T-helper 1 cell treated with Interleukin-12 subunit alpha and Interleukin-12 subunit beta and Interleukin-4 antibody, amounts not matched to agents 30 μg/mL and 1 μg/mL, for 36 hours (primary cell): ENCODE measurements around the gene DNAJC11.
"Not testable (repeated sequence)": the region's sequence is repeated elsewhere in the genome, so short reads cannot be mapped to it uniquely, and the experiment has no call there.

Experiments used
- H3K27ac Mint-ChIP-seq: one replicate; pipeline ENCODE4 v1.8.0; 2021; ENCODE audit warnings: mild to moderate bottlenecking, mixed read lengths
- H3K27me3 Mint-ChIP-seq: one replicate; pipeline ENCODE4 v1.8.0; 2021; ENCODE audit warnings: low read depth, mixed read lengths
- H3K36me3 Mint-ChIP-seq: one replicate; pipeline ENCODE4 v1.8.0; 2021; ENCODE audit warnings: low read depth, mixed read lengths
- H3K4me1 Mint-ChIP-seq: one replicate; pipeline ENCODE4 v1.8.0; 2021; ENCODE audit warnings: low read depth, mixed read lengths
- H3K4me3 Mint-ChIP-seq: one replicate; pipeline ENCODE4 v1.8.0; 2021; ENCODE audit warnings: mild to moderate bottlenecking, moderate library complexity, mixed read lengths
- H3K9me3 Mint-ChIP-seq: one replicate; pipeline ENCODE4 v1.8.0; 2021; ENCODE audit warnings: mixed read lengths

DNAJC11 gene

DNA sequence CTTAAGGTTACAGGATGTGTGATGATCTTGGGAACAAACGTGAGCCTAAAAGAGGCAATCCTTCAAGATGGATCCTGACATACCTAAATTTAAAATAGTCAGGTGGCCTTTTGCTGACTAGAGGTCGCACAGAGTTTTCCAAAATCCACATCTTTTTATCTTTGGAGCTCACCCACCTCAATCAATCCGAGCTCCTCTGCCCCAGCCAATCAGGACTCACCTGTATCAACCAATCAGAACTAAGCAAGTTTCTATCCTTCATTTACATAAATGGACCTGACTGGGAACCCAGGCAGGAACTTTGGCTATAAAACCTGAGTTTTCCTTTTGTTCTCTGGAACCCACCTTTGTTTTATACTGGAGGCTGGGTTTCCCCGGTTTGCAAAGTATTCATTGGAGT, 16.2 kb downstream of the DNAJC11 start:
- Mint-ChIP-seq H3K27me3 (no peaks in the 10 kb centered on the region), H3K27ac (no peak overlapping the region)

DNA sequence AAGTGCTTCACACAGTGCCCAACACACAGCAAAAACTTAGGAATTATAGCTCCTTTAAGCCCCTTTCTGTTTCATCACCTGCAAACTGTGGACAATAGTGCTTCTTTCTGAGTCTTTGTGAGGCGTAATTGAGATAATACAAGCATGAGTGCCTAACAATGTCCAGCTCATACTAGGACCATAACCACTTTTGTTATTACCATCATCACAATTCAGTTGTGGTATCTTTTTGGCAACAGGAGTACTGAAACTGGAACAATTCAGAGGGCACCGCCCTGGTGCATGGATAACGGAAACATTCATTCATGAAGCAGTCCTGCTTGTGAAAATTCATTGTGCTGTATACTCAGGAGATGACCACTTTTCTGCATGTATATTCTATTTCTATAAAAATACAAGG, 18.2 kb downstream of the DNAJC11 start:
- H3K4me1 Mint-ChIP-seq, result peaks cover 2% of the 10 kb centered on the region
- H3K9me3 Mint-ChIP-seq, result no peaks in the 10 kb centered on the region
- no peaks in the 10 kb centered on the region for H3K27me3 Mint-ChIP-seq
- no peak overlapping the region for H3K27ac Mint-ChIP-seq
- H3K4me3 Mint-ChIP-seq, result no peak overlapping the region
- H3K36me3 Mint-ChIP-seq, result peaks cover 7% of the 10 kb centered on the region

More for the DNA sequence above, 16.2 kb downstream of the DNAJC11 start:
- Mint-ChIP-seq H3K36me3 (peaks cover 4% of the 10 kb centered on the region), H3K4me3 (no peak overlapping the region), H3K9me3 (no peaks in the 10 kb centered on the region), H3K4me1 (peaks cover 10% of the 10 kb centered on the region)

DNA sequence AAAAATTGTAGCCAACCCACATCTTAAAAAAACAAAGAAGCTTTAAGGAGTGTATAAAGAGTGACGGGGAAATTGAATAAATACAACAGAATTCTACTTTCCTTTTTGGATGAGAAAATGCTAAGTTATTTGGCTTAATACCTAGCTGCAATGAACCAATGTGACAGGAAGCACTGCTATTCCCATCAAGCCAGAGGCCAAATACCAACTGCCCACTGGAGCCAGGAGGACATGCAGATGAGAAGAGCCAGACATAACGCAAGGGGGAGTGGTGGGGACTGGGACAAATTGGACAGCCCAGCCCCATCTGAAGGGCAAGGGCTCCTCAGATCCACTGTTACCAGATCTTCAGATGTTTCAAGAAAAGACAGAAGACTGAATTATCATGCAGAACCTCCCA, 25.7 kb downstream of the DNAJC11 start:
- Mint-ChIP-seq H3K27ac (no peak overlapping the region), H3K4me3 (no peak overlapping the region), H3K9me3 (no peaks in the 10 kb centered on the region), H3K27me3 (no peaks in the 10 kb centered on the region), H3K4me1 (peaks cover 4% of the 10 kb centered on the region), H3K36me3 (peaks cover 13% of the 10 kb centered on the region)

DNA sequence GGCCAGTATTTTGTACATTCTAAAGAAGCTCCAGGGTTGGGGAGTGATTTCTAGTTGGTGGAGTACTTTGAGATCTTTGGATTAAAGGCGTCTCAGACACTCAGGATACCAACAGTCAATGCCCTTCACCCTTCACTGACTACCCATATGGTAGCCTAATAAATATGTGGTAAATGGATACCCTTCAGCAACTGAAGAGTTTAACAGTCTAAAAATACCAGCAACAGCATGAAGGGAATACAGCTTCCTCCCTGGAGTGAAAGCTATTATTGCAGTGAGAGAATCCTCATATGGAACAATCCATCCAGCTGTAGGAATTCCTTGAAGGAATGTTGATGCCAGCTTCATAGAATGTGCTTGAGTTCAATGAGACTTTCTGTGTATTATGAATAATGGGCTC, 26.8 kb downstream of the DNAJC11 start:
- no peaks in the 10 kb centered on the region for H3K27me3 Mint-ChIP-seq
- no peak overlapping the region for H3K27ac Mint-ChIP-seq
- peaks cover 4% of the 10 kb centered on the region for H3K4me1 Mint-ChIP-seq
- no peaks in the 10 kb centered on the region for H3K9me3 Mint-ChIP-seq
- H3K36me3 Mint-ChIP-seq, result peaks cover 7% of the 10 kb centered on the region
- H3K4me3 Mint-ChIP-seq, result no peak overlapping the region

DNA sequence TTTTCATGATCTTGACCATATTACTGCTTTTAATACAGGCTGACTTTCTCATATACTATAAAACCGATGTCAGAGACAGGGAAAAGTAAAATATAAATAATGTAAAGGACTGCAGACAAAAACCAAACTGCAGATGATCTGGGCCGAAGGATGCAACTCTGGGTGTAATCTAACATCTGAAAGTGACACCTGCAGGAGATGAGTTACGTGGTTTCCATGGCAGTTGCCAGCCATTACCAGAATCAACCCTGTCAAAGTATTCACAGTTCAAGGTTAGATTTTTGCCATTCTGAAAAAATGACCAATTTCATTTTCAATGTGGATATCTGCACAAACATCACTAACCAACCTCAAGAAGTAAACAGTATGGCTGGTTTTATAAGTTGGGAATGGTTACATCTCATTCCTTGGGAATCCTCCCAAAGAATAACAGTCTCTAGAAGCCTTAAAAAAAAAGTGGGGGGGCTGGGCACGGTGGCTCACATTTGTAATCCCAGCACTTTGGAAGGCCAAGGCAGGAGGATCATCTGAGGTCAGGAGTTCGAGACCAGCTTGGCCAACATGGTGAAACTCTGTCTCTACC, 27.7 kb downstream of the DNAJC11 start:
- Mint-ChIP-seq H3K4me3 (no peak overlapping the region), H3K36me3 (peaks cover 5% of the 10 kb centered on the region), H3K9me3 (no peaks in the 10 kb centered on the region), H3K27ac (no peak overlapping the region), H3K4me1 (peaks cover 4% of the 10 kb centered on the region), H3K27me3 (no peaks in the 10 kb centered on the region)

DNA sequence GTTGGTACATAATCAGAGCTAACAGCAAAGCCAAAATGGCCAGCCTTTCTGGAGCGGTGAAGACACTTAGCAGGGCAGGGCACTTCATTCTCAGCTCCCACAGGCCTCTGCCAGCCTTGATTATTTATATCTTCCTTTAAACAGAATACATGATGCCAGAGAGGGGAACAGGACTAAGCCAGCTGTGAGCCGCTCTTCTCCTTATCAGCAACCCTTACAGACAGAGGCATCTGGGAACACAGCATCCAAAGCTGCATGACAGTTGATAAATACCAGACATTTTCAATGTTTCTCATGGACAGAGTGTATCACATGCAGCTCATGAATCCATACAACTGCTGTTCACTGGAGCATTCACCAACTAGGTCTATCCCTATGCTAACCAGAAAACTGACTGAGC, 29.1 kb downstream of the DNAJC11 start:
- H3K9me3 Mint-ChIP-seq, result no peaks in the 10 kb centered on the region
- no peak overlapping the region for H3K27ac Mint-ChIP-seq

DNA sequence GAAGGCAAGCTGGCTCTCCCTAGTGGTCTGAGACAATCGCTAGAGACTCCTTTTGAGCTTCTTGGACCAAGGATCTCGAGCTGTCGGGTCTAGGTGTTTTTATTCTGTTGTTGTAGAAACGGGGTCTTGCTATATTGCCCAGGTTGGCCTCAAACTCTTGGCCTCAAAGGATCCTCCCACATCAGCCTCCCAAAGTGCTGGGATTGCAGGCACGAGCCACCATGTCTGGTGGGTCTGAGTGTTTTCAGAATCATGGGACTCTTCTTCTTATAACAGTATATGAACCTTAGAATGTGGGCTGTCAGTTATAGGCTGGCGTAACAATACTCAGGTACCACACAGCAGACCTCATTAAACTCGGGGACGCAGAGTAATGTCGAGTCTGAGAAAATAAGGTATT, 33.1 kb downstream of the DNAJC11 start:
- Mint-ChIP-seq H3K36me3 (peaks cover 3% of the 10 kb centered on the region), H3K4me1 (no peaks in the 10 kb centered on the region), H3K27me3 (no peaks in the 10 kb centered on the region), H3K9me3 (no peaks in the 10 kb centered on the region), H3K4me3 (no peak overlapping the region), H3K27ac (no peak overlapping the region)

More for the DNA sequence above, 29.1 kb downstream of the DNAJC11 start:
- Mint-ChIP-seq H3K4me3 (no peak overlapping the region), H3K4me1 (peaks cover 4% of the 10 kb centered on the region), H3K36me3 (peaks cover 8% of the 10 kb centered on the region), H3K27me3 (no peaks in the 10 kb centered on the region)

DNA sequence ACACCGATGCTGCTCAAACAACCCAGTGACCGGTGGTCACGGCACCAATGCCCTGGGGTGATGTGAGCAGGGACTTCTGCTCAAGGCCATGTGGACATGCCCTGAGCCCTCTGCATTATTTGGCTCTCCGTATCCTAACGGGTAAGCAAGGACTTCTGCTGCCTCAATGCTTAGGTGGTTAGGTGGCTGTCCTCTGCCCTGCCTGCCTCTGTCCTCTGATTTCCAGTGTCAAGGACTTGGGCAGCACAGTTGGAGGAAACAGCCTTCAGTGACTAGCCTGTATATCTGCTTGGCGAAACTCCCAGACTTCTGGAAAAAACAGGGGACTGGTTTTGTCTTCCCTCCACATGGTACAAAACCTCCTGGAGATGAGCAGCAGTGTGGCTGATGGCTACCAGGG, 34.5 kb downstream of the DNAJC11 start:
- no peaks in the 10 kb centered on the region for H3K4me1 Mint-ChIP-seq
- H3K36me3 Mint-ChIP-seq, result peaks cover 9% of the 10 kb centered on the region
- no peak overlapping the region for H3K27ac Mint-ChIP-seq
- no peak overlapping the region for H3K4me3 Mint-ChIP-seq
- H3K9me3 Mint-ChIP-seq, result no peaks in the 10 kb centered on the region
- no peaks in the 10 kb centered on the region for H3K27me3 Mint-ChIP-seq

DNA sequence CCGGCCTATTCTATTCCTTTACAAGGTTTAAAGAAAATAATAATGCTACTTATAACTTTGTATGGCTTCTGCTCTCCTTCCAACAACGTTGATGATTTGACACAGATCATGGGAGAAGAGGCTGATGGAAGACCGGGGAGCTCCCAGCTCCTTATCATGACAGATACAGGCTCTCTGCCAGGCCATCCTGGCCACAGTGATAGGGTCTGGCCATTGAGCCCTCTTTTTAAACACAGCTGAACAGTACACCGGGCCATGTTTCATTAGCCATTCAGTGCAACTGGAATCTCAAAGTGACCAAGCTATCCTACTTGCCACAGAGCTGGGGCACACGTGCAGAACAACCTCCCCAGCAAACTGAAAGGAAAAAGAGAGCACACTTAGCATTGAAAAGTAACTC, 34.9 kb downstream of the DNAJC11 start:
- Mint-ChIP-seq H3K4me3 (no peak overlapping the region), H3K4me1 (no peaks in the 10 kb centered on the region), H3K27me3 (no peaks in the 10 kb centered on the region), H3K36me3 (peaks cover 9% of the 10 kb centered on the region), H3K9me3 (no peaks in the 10 kb centered on the region), H3K27ac (no peak overlapping the region)

DNA sequence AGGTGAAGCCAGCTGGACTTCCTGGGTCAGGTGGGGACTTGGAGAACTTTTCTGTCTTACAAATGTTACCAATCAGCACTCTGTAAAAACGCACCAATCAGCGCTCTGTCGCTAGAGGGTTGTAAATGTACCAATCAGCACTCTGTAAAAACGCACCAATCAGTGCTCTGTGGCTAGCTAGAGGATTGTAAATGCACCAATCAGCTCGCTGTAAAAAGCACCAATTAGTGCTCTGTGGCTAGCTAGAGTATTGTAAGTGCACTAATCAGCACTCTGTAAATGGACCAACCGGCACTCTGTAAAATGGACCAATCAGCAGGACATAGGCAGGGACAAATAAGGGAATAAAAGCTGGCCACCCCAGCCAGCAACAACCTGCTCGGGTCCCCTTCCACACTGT, 39.1 kb downstream of the DNAJC11 start:
- not testable (repeated sequence) for H3K27ac Mint-ChIP-seq, H3K36me3 Mint-ChIP-seq, H3K4me3 Mint-ChIP-seq, H3K4me1 Mint-ChIP-seq, H3K9me3 Mint-ChIP-seq, H3K27me3 Mint-ChIP-seq

DNA sequence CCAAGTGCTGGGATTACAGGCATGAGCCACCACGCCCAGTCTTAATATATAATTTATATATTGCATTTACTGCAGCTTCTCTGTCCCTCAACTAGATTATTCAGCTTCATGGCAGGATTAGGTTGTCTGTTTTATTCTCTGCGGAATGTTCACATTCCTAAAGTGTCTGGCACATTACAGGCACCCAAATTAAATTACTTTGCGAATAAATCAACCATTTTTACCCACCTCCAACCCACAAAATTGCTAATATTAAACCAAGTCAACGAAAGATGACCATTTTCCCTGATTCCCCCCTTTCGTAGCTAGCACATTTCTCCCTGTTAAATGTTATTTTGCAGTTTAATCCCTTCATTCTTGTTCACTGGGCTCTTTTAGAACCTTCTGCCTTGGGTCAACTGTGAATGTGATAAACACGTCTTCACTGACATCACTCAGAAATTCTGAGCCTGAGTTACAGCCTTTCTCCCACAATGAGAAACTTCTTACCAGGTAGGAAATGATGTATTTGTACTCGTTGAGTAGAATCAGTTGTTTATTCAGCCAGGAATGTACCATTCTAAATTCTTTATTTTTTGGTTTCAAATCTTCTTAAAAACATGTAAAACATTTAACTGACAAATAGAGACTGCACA, 41.1 kb downstream of the DNAJC11 start:
- Mint-ChIP-seq H3K27ac (no peak overlapping the region), H3K4me3 (no peak overlapping the region)

DNA sequence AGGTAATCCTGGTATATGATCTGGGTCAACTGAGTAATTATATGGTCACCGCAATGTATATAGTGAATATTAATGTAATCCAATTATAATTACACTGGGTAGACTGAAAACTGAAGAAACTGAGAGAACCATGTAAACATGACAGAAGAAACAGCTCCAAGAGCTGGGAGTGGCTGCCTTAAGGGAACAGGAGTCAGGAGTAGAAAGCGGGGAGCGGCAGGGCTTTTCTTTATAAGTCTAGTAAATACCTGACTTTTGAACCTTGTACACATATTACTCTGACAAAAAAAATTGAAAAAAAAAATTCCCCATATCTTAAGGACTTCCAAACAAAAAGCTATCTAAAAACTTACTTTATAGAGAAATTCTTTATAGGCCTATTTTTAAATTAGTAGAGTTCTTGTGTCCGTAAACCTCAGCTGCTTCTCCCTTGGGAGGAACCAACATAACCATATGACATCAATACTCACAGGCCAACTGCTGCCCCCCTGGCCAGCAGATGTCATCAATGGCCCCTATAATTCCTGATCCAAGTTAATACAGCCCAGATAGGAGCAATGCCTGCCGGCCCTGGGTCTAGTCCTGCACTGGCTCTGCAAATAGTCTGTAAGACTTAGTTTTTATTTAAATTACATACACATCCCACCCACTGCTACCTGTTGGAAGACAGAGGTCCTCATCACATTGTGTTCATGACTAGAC, 43.1 kb downstream of the DNAJC11 start:
- Mint-ChIP-seq H3K27ac (no peak overlapping the region), H3K9me3 (no peaks in the 10 kb centered on the region), H3K4me3 (no peak overlapping the region), H3K27me3 (no peaks in the 10 kb centered on the region), H3K4me1 (no peaks in the 10 kb centered on the region), H3K36me3 (peaks cover 7% of the 10 kb centered on the region)

More for the DNA sequence above, 41.1 kb downstream of the DNAJC11 start:
- Mint-ChIP-seq H3K27me3 (no peaks in the 10 kb centered on the region), H3K36me3 (peaks cover 7% of the 10 kb centered on the region), H3K9me3 (no peaks in the 10 kb centered on the region), H3K4me1 (no peaks in the 10 kb centered on the region)

DNA sequence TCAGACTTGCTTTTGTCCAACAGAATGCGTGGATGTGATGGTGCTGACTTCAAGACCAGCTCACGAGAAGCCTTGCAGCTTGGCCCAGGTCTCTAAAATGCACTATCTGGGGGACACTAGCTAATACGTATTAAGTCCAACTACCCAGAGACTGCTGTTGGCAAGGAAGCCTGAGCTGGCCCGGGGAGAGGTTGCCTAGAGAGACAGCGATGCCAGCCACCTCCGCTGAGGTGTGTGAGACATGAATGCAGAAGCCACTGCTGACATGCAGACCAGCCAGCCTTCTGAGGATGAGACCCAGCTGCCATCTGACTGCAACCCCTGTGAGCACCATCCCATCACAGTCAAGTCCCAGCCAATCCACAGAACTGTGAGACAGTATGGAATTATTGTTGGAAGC, 44.5 kb downstream of the DNAJC11 start:
- Mint-ChIP-seq H3K9me3 (no peaks in the 10 kb centered on the region), H3K4me3 (no peak overlapping the region), H3K4me1 (no peaks in the 10 kb centered on the region), H3K27ac (no peak overlapping the region), H3K36me3 (peaks cover 5% of the 10 kb centered on the region), H3K27me3 (no peaks in the 10 kb centered on the region)

DNA sequence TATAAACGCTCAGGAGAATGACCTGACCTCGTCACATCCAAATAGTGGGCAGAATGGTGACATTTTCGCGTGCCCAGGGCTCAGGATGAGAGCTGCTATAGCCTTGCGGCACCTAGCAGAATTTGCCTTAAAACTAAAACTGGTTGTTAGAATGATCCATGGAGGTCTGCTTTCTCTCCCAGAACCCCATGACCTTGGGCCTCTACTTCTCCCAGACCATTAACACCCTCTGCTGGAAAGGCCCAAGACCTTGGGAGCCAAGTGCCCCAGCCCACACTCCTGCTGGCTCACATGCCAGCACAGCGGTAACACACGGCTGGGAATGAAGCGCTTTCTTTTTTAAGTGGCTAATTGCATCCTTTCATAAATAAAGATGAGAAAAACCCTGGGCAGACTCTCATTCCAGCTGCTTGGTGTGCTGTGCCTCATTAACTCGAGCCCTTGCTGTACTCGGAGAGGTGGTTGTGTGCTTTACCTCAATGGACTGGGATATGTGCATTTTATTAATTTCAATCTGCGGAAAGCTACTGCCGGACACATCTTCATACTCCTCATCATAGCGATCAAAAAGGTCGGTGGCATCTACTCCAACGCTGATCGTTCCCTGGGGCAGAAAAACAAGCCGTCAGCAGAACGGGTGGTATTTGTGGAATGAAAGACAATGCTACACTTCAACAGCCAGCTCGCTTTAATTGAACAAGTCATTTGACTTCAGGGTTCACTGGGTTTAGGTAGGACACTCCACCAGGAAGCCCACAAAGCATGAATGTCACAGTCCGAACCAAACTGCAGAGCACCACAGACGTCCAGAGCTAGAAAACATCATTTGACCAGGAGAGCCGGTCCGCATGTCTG, 48.0 kb downstream of the DNAJC11 start:
- H3K27me3 Mint-ChIP-seq, result no peaks in the 10 kb centered on the region
- H3K4me1 Mint-ChIP-seq, result no peaks in the 10 kb centered on the region
- peaks cover 5% of the 10 kb centered on the region for H3K36me3 Mint-ChIP-seq
- H3K9me3 Mint-ChIP-seq, result no peaks in the 10 kb centered on the region
- H3K4me3 Mint-ChIP-seq, result no peak overlapping the region
- H3K27ac Mint-ChIP-seq, result no peak overlapping the region
